ENCODE measurements around the gene TTL. TPM values are rescaled to one million over a fixed set of nuclear protein-coding genes. Genes with fewer than 3 reads are reported as not detected.
"Not testable (repeated sequence)": the region's sequence is repeated elsewhere in the genome, so short reads cannot be mapped to it uniquely, and the experiment has no call there.

The TTL gene
- total RNA-seq, 1 donor from 2014 or later, result 8.4 TPM

DNA sequence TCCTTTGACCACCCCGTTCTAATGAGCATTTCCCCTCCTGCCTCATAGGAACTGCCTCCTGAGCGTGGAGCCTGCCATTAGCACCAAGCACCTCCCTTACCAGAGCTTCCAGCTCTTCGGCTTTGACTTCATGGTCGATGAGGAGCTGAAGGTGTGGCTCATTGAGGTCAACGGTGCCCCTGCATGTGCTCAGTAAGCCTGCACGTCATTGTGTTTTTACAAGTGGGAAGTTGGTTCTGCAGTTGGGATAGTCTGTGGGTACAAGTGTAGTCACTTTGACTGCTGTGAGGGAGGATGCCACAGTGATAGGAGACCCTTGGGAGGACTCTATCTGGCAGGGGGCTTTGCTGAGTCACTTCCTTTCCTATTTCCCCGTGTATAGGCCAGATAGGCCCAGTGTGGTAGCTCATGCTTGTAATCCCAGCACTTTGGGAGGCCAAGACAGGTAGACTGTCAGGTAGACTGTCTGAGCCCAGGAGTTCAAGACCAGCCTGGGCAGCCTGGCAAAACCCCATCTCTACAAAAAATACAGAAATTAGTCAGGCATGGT, 38.4 kb downstream of the TTL start:
- no peak for DNase-seq (ENCODE audit: low spot score)

DNA sequence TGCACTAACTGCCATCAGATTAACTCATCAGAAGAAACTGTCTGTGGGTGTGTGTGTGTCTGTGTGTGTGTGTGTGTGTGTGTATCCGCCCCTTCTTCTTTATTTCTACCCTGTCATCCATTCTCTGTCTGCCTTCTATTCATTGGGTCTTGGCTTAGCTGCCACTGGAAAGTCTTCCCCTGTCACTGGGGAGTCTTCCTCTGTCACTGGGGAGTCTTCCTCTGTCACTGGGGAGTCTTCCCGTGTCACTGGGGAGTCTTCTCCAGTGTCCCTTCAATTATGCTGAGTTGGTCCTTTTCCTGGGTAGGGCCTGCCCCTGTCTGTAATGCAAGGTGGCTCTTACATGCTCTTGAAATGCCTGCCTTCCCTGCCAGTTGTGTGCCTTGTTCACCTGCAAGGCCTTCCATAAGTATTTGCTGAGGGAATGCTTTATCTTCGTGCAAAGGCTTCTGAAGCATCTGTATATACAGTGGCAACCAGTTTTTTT, 41.4 kb downstream of the TTL start:
- DNase-seq (ENCODE audit: low spot score), result no peak

- not testable (repeated sequence) for DNase-seq (ENCODE audit: low spot score)
Measured at GRCh38 chr2:112524276-112524675, 42.3 kb downstream of the TTL start.

DNA sequence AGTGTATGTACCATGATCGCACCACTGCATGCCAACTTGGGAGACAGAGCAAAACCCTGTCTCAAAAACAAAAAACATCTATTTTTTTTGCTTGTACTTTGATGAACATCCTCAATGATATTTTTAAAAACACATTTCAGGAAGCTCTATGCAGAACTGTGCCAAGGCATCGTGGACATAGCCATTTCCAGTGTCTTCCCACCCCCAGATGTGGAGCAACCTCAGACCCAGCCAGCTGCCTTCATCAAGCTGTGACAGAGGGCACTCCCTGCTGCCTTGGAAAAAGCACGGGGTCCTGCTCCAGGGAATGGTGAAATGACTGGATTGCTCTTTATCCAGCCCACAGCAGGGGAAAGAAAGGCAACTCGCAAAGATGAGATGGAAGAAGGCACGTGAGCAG, 46.6 kb downstream of the TTL start:
- DNase-seq (ENCODE audit: low spot score), result no peak

DNA sequence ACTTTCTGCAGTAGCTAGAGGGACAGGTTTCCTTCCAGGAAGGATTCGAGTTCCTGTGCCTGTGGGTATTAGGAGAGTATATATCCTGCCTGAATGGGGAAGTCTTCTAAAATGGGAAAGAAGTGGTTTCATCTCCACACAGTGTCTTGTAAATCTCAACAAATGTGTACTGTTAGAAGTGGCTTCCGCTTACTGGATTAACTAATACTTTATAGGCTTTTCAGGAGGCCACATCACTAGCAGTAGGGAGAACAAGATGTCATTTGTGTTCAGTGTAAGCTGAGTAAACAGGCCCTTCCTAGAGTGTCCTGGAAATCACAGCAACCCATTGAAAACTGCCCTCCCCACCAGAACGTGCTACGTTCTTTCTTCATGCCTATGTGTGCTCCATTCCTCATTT, 47.8 kb downstream of the TTL start:
- DNase-seq (ENCODE audit: low spot score), result no peak

GRCh38 chr2:112530728-112531127, 48.8 kb downstream of the TTL start:
- DNase-seq (ENCODE audit: low spot score), result no peak

DNA sequence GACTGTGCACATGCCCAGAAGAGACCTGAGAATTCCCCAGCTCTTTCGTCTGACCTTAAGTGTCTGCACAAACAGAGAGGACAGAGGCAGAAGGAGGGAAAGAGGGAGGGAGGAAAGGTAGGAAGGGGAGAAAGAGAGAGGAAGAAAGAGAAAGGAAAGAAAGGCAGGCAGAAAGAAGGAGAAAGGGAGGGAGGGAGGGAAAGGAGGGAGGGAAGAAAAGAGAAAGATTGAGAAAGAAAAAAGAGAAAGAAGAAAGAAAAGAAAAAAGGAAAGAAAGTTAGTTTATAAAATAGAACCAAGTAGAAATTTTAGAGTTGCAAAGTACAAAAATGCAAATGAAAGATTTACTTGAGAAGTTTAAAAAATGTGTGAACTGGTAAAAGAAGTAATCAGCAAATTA, 52.9 kb downstream of the TTL start:
- no peak for DNase-seq (ENCODE audit: low spot score)

DNA sequence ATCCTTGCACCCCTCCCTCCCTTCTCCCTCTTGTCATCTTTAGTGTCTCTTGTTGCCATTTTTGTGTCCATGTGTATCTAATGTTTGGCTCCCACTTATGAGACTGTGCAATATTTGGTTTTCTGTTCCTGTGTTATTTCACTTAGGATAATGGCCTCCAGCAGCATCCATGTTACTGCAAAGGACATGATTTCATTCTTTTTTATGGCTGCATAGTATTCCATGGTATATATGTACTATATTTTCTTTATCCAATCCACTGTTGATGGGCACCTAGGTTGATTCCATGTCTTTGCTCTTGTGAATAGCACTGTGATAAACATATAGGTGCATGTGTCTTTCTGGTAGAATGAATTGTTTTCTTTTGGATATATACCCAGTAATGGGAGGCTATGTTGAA, 54.7 kb downstream of the TTL start:
- DNase-seq (ENCODE audit: low spot score), result not testable (repeated sequence)

- no peak for DNase-seq (ENCODE audit: low spot score)
Measured at GRCh38 chr2:112539306-112539705, 57.4 kb downstream of the TTL start.

DNA sequence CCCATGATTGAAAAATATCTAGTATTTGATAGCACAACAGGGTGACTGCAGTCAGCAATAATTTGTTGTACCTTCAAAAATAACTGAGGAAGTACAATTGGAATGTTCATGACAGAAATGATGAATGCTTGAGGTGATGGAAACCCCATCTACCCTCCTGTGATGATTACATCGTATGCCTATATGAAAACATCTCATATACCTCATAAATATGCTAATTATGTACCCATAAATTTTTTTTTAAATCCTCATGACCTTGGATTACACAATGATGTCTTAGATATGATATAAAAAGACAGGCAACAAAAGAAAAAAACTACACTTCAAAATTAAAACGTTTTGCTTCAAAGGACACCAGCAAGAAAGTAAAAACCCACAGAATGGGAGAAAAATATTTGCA, 59.0 kb downstream of the TTL start:
- DNase-seq (ENCODE audit: low spot score), result no peak

- DNase-seq (ENCODE audit: low spot score), result peak; percentile 87
Measured at GRCh38 chr2:112541315-112542122, 59.6 kb downstream of the TTL start.

DNA sequence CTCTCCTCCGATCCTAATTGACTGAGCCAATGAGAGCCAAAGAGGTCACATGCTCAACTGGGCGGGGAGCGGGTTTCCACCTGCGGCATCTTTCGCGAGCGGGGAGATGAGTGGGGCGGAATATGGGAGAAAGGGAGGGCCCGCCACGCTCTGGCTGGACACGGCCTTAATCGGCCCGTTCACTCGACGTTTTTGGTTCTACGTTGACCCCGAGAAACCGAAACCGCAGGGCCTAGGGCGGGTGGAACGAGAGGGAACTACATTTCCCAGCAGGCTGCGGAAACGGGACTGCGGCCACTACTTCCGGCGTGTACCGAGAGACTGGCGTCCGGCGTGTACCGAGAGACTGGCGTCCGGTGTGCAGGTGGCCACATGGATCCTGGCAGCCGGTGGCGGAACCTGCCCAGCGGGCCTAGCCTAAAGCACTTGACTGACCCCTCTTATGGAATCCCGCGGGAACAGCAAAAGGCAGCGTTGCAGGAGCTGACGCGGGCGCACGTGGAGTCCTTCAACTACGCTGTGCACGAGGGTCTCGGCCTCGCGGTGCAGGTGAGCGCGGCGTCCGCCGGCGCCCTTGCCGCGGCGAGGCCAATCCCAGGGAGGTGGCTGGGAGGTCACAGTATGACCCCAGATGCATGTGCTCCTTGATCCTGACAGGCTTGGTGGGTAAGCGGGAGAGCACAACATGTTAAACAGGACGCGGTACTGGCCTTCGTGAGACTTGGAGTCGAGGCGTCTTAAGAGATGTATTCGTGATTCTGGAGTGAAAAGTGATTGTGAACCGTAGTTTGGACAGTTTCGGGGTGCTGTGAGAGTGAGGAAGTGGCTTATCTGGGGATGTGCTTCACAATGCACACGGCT, 60.4 kb downstream of the TTL start, which contains the start of gene POLR1B:
Gene POLR1B (plus strand): TSS at position 343 of the 861 bp plus-strand sequence. CDS start 30 bp downstream, at position 373.
- peak; percentile 91 for DNase-seq (ENCODE audit: low spot score)

DNA sequence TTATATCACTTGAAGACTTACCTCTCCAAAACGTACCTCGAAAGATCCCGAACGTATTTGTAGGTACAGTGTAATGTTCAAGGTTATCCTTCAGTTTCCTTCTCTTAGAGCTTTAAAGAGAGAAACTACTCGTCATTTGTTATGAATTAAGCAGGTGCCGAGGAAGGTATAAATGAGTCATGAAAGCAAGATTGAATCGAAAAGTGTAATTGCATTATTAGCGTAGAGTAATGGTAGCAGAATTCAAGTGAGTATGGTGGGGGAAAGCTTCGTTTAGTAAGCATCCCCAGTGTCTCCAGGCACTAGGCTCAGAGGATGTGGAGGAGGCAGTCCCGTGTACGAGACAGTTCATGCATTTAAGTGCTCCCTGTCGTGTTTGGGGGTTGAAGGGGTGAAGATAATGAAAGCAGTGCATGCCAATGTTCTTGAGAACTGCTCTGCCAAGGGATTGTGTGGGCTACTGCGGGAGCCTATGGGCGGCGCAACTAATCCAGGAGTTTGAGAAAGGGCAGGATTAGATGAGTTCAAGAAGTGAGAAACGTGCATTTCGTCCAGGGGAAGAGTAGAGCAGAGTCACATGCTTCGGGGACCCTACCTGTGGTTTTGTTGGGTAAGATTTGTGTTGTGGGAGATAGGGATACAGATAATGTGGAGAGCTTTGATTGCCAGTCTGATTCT, 61.2 kb downstream of the TTL start:
- DNase-seq (ENCODE audit: low spot score), result no peak

GRCh38 chr2:112547333-112547732, 65.4 kb downstream of the TTL start:
- no peak for DNase-seq (ENCODE audit: low spot score)

GRCh38 chr2:112548980-112549379, 67.0 kb downstream of the TTL start:
- DNase-seq (ENCODE audit: low spot score), result no peak

DNA sequence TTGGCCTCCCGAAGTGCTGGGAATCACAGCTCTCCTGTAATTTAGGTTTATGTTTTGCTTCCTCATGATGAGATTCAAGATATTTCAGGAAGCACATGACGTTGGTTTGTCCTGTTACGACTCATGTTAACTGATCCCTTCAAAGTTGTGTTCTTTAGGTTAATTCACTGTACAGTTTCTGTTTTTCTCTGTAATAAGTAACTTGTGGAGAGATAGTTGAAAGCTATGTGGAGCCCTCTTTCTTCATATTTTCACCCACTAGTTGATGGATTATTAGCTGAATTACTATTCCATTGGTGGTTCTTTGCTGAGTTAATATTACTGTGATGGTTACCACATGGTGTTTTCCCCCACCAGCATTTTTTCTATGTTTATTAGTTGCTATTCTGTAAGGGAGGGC, 84.1 kb downstream of the TTL start:
- DNase-seq (ENCODE audit: low spot score), result no peak

DNA sequence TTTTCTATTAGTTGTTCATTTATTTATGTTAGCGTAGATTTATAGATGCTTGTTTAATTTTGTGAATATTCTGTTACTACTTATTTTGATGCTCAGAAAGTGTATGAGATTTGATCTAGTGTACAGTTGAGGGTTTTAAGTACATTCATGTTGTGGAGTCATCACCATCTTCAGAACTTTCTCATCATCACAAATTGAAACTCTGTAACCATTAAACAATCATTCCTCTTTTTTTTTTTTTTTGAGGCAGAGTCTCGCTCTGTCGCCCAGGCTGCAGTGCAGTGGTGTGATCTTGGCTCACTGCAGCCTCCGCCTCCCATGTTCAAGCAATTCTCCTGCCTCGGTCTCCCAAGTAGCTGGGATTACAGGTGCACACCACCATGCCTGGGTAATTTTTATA, 84.6 kb downstream of the TTL start:
- not testable (repeated sequence) for DNase-seq (ENCODE audit: low spot score)

GRCh38 chr2:112572005-112572404, 90.0 kb downstream of the TTL start:
- DNase-seq (ENCODE audit: low spot score), result no peak

DNA sequence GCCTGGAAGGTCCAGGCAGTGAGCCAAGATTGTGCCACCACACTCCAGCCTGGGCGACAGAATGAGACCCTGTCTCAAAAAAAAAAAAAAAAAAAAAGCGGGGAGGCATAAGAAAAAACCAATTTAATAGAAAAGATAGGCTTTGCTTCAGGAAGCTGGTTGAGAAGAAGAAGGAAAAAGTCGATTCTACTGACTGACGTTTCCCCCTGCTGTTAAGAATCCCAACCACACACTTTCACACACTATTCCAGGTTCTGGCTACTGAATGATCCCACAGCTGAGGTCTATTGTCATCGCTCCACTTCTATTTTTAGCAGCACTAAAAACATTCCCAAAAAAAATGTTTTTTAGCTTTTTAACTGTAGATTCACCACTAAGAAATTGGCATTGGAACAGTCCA, 95.8 kb downstream of the TTL start:
- no peak for DNase-seq (ENCODE audit: low spot score)

GRCh38 chr2:112579241-112579640, 97.3 kb downstream of the TTL start:
- DNase-seq (ENCODE audit: low spot score), result peak; percentile 51

- no peak for DNase-seq (ENCODE audit: low spot score)
Measured at GRCh38 chr2:112580084-112580483, 98.1 kb downstream of the TTL start.

DNA sequence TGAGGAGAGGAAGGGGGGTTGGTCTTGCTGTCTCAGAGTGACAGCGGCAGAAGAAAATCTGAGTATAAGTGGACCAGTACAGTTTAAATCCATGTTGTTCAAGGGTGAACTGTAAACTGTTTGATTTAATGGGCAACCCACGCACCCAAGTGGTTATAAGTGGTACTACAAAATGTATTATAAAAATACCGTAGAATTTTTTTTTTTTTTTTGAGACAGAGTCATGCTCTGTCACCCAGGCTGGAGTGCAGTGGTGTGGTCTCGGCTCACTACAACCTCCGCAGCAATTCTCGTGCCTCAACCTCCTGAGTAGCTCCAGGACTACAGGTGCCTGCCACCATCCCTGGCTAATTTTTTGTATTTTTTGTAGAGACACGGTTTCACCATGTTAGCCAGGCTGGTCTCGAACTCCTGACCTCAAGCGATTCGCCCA, 100.4 kb downstream of the TTL start:
- peak; percentile 71 for DNase-seq (ENCODE audit: low spot score)

Data from umbilical cord (tissue), 2 donors.